HCT116 (cell line): ENCODE measurements around the gene CADPS2. TPM values are rescaled to one million over a fixed set of nuclear protein-coding genes. Genes with fewer than 3 reads are reported as not detected.

Experiments used
- ATAC-seq: fragments of 200-7000 bp; cut with Tn5 transposase; 2 replicates; pipeline ENCODE4 v1.9.1; 2020; ENCODE audit warnings: mild to moderate bottlenecking, moderate library complexity
- BruUV-seq: library from RNA; stranded (reverse); fragments of 400-500 nt; replicated peaks from 2 replicates; lab custom pipeline; 2021; lab: Mats Ljungman, UMichigan
- CTCF ChIA-PET: fragments of 300-600 bp; sonication (Branson Sonifier 250); formaldehyde crosslinking; loops from one replicate; lab custom pipeline; 2021; ENCODE audit warnings: antibody characterized with exemption; lab: Charles Lee
- POLR2A ChIA-PET: fragments of 300-600, 350-600 bp; sonication (Branson Sonifier 250); formaldehyde crosslinking; loops from one replicate; lab custom pipeline; 2021; ENCODE audit warnings: antibody characterized with exemption; lab: Charles Lee
- RAD21 ChIA-PET, 2 experiments: fragments of 300-600 bp; sonication (Branson Sonifier 250); formaldehyde crosslinking; loops; one replicate each; lab custom pipeline; 2023; ENCODE audit warnings: low total read pairs in 2 of 2; ENCODE audit not compliant: uncharacterized antibody in 2 of 2, unreplicated experiment in 2 of 2, low non-redundant PET in 1 of 2; lab: Charles Lee
- DNase-seq: peaks from one replicate; pipeline ENCODE4 v3.0.0-alpha.2; 2010; ENCODE audit warnings: low read depth, low spot score
- H2AFZ ChIP-seq: fragments of 200-600 bp; shearing (Covaris generic), sonication (generic); 2 replicates; pipeline ENCODE4 v1.6.1; 2017; ENCODE audit warnings: low read depth, mixed run types, mixed read lengths, antibody characterized with exemption, low read length; ENCODE audit not compliant: poor library complexity, severe bottlenecking
- H3K27ac ChIP-seq: 2 replicates; pipeline ENCODE4 v1.5.1; 2012; ENCODE audit warnings: low read depth, low read length
- H3K27me3 ChIP-seq: fragments of 200-600 bp; sonication (generic); 2 replicates; pipeline ENCODE4 v1.6.1; 2016; ENCODE audit warnings: mixed run types, low read length, mixed read lengths; ENCODE audit not compliant: insufficient read depth
- H3K36me3 ChIP-seq, 2 experiments: fragments of 200-500 bp in 1 of 2; fragments of 200-600 bp in 1 of 2; sonication (Bioruptor generic) in 1 of 2; sonication (generic) in 1 of 2; 2 replicates each; pipeline versions ENCODE4 v1.5.1 to v1.6.1; 2014 to 2016; ENCODE audit warnings: low read length in 2 of 2, inconsistent platforms in 1 of 2, mixed read lengths in 1 of 2, mixed run types in 1 of 2; ENCODE audit not compliant: insufficient read depth in 2 of 2, control insufficient read depth in 1 of 2
- H3K4me1 ChIP-seq, 2 experiments: fragments of 200-600 bp in 1 of 2; sonication (generic) in 1 of 2; 2 replicates each; pipeline versions ENCODE4 v1.5.1 to v1.6.1; 2012 to 2017; ENCODE audit warnings: low read length in 2 of 2, inconsistent platforms in 1 of 2, mild to moderate bottlenecking in 1 of 2, mixed read lengths in 1 of 2, mixed run types in 1 of 2, moderate library complexity in 1 of 2; ENCODE audit not compliant: insufficient read depth in 2 of 2, control insufficient read depth in 1 of 2
- H3K4me2 ChIP-seq: fragments of 200-600 bp; sonication (generic); 2 replicates; pipeline ENCODE4 v1.6.1; 2017; ENCODE audit warnings: mixed run types, low read length, mixed read lengths
- H3K4me3 ChIP-seq, 2 experiments: fragments of 200-600 bp in 1 of 2; sonication (generic) in 1 of 2; replicated peaks in 1 of 2; 2 replicates each; pipeline ENCODE4 v1.5.1; 2011 to 2016; ENCODE audit warnings: low read length in 2 of 2, control low read depth in 1 of 2, low read depth in 1 of 2, mild to moderate bottlenecking in 1 of 2, mixed read lengths in 1 of 2, mixed run types in 1 of 2
- H3K79me2 ChIP-seq: fragments of 200-600 bp; sonication (generic); 2 replicates; pipeline ENCODE4 v1.6.1; 2017; ENCODE audit warnings: mild to moderate bottlenecking, mixed run types, low read length, moderate library complexity, mixed read lengths; ENCODE audit not compliant: insufficient read depth
- H3K9ac ChIP-seq: fragments of 200-600 bp; sonication (generic); 2 replicates; pipeline ENCODE4 v1.6.1; 2016; ENCODE audit warnings: low read length, mixed read lengths
- H3K9me2 ChIP-seq: fragments of 200-600 bp; sonication (generic), shearing (Covaris generic); 2 replicates; pipeline ENCODE4 v1.6.1; 2017; ENCODE audit warnings: mixed run types, mild to moderate bottlenecking, moderate library complexity; ENCODE audit not compliant: insufficient read depth
- H3K9me3 ChIP-seq, 2 experiments: fragments of 200-500 bp in 1 of 2; fragments of 200-600 bp in 1 of 2; sonication (Bioruptor generic) in 1 of 2; sonication (generic) in 1 of 2; 2 replicates each; pipeline ENCODE4 v1.6.1; 2014 to 2017; ENCODE audit warnings: low read length in 2 of 2, mixed read lengths in 2 of 2, inconsistent platforms in 1 of 2, low read depth in 1 of 2, mild to moderate bottlenecking in 1 of 2, mixed run types in 1 of 2, moderate library complexity in 1 of 2; ENCODE audit not compliant: control insufficient read depth in 1 of 2, insufficient read depth in 1 of 2
- H4K20me1 ChIP-seq: fragments of 200-600 bp; sonication (generic), shearing (Covaris generic); 2 replicates; pipeline ENCODE4 v1.6.1; 2017; ENCODE audit warnings: mixed run types, mild to moderate bottlenecking, moderate library complexity; ENCODE audit not compliant: insufficient read depth
- ATF3 ChIP-seq: IDR thresholded peaks from 2 replicates; pipeline ENCODE4 v1.6.1; 2012
- CBX3 ChIP-seq: IDR thresholded peaks from 2 replicates; pipeline ENCODE4 v1.6.1; 2012; ENCODE audit warnings: low read depth
- CEBPB ChIP-seq: IDR thresholded peaks from 2 replicates; pipeline ENCODE4 v1.6.1; 2012; ENCODE audit warnings: low read depth
- CTCF ChIP-seq, 3 experiments: fragments of 200-600 bp in 1 of 3; sonication (generic) in 1 of 3; IDR thresholded peaks in 2 of 3; conservative IDR thresholded peaks in 1 of 3; 2 replicates each; pipeline ENCODE4 v1.5.1; 2012 to 2017; ENCODE audit warnings: low read depth in 2 of 3, low read length in 2 of 3, antibody characterized with exemption in 1 of 3, borderline replicate concordance in 1 of 3, control low read depth in 1 of 3, mild to moderate bottlenecking in 1 of 3, mixed read lengths in 1 of 3, mixed run types in 1 of 3, moderate library complexity in 1 of 3; ENCODE audit not compliant: insufficient read depth in 1 of 3
- FOSL1 ChIP-seq: IDR thresholded peaks from 2 replicates; pipeline ENCODE4 v1.6.1; 2012; ENCODE audit warnings: low read depth
- JUND ChIP-seq: IDR thresholded peaks from 2 replicates; pipeline ENCODE4 v1.6.1; 2012
- RAD21 ChIP-seq: IDR thresholded peaks from 2 replicates; pipeline ENCODE4 v1.6.1; 2012; ENCODE audit warnings: low read depth, mild to moderate bottlenecking
- SIN3A ChIP-seq: IDR thresholded peaks from 2 replicates; pipeline ENCODE4 v1.6.1; 2012; ENCODE audit warnings: low read depth
- SRF ChIP-seq: IDR thresholded peaks from 2 replicates; pipeline ENCODE4 v1.6.1; 2012; ENCODE audit warnings: low read depth
- ZBTB33 ChIP-seq: IDR thresholded peaks from 2 replicates; pipeline ENCODE4 v1.6.1; 2011; ENCODE audit warnings: mild to moderate bottlenecking, low read length, moderate library complexity; ENCODE audit not compliant: insufficient replicate concordance; ENCODE audit errors: extremely low read depth
- ZFX ChIP-seq: fragments of 450-650 bp; IDR thresholded peaks from 2 replicates; pipeline ENCODE4 v1.6.1; 2017
- ZNF274 ChIP-seq: fragments of 200-500 bp; sonication (Bioruptor generic); IDR thresholded peaks from 2 replicates; pipeline ENCODE4 v1.6.1; 2014; ENCODE audit warnings: mild to moderate bottlenecking, low read depth, low read length, inconsistent platforms
- intact Hi-C: fragments of 100-400 bp; cut with micrococcal nuclease; formaldehyde crosslinking; loops from 2 replicates; pipeline ENCODE4 v1.10.0; 2022
- total RNA-seq: library from RNA; stranded (reverse); gene quantifications from one replicate; pipeline ENCODE4 v1.2.1, GENCODE V29; 2021; ENCODE audit not compliant: unreplicated experiment

CADPS2 gene
- total RNA-seq, 1 experiment from 2014 or later: 7.5 TPM

- Histone ChIP-seq H4K20me1 (no peaks in the 10 kb centered on the region), H3K36me3 (no peaks in the 10 kb centered on the region), H3K27ac (no peak overlapping the region), H2AFZ (no peak overlapping the region), H3K9ac (no peak overlapping the region), H3K4me2 (no peak overlapping the region), H3K4me3 (no peak overlapping the region), H3K9me3 (no peaks in the 10 kb centered on the region)
- CTCF ChIA-PET: no interaction called here
- POLR2A ChIA-PET: no interaction called here
- no peak for ATAC-seq
- intact Hi-C loops: loop anchor here (10.0 kb wide), 1 partner anchor 649 kb away; no protein-coding TSS in a partner anchor
- RAD21 ChIA-PET: no interaction called here
- BruUV-seq: no TSS peak
- TF ChIP-seq RAD21: no peak
- no peak for TF ChIP-seq ZFX
- no peak for TF ChIP-seq ATF3
- TF ChIP-seq CTCF (IDR thresholded peaks at IDR 0.05 in 2 of 3, conservative IDR thresholded peaks at IDR 0.05 in 1 of 3; ENCODE audit: borderline replicate concordance in 1 of 3, insufficient read depth in 1 of 3, low read depth in 2 of 3, low read length in 2 of 3): no peak
- no peak for TF ChIP-seq SRF
- TF ChIP-seq SIN3A: no peak
- TF ChIP-seq, all 23 proteins: peak for 0
- Histone ChIP-seq H3K9me2 (no peaks in the 10 kb centered on the region), H3K79me2 (no peaks in the 10 kb centered on the region), H3K4me1 (peaks cover 5 to 21% of the 10 kb centered on the region in 2 experiments; a peak in 3 of 4 replicates), H3K27me3 (no peaks in the 10 kb centered on the region)
- DNase-seq: no peak
These were observed 2.1 kb downstream of the CADPS2 start for GRCh38 chr7:122884186-122884585.

- no peak overlapping the region for H2AFZ ChIP-seq
- POLR2A ChIA-PET: no interaction called here
- CTCF ChIA-PET: no interaction called here
- H3K27ac ChIP-seq: no peak overlapping the region
- RAD21 ChIA-PET: no interaction called here
- H3K4me1 ChIP-seq: peaks cover 5 to 21% of the 10 kb centered on the region in 2 experiments; a peak in 3 of 4 replicates
- no peaks in the 10 kb centered on the region for H3K9me2 ChIP-seq
- no peak overlapping the region for H3K9ac ChIP-seq
- BruUV-seq: no TSS peak
- TF ChIP-seq ZBTB33 (no peak), ATF3 (no peak), ZNF274 (no peak), ZFX (no peak), FOSL1 (no peak), CEBPB (no peak), CTCF (IDR thresholded peaks at IDR 0.05 in 2 of 3, conservative IDR thresholded peaks at IDR 0.05 in 1 of 3; ENCODE audit: borderline replicate concordance in 1 of 3, insufficient read depth in 1 of 3, low read depth in 2 of 3, low read length in 2 of 3) (no peak), JUND (no peak), RAD21 (no peak), CBX3 (no peak)
- intact Hi-C loops: loop anchor here (10.0 kb wide), 1 partner anchor 648 kb away; no protein-coding TSS in a partner anchor
- H3K4me3 ChIP-seq: no peak overlapping the region
- H4K20me1 ChIP-seq: no peaks in the 10 kb centered on the region
- H3K36me3 ChIP-seq: no peaks in the 10 kb centered on the region
- no peaks in the 10 kb centered on the region for H3K9me3 ChIP-seq
- no peaks in the 10 kb centered on the region for H3K79me2 ChIP-seq
- H3K4me2 ChIP-seq: no peak overlapping the region
- ATAC-seq (no peak), DNase-seq (no peak)
- H3K27me3 ChIP-seq: no peaks in the 10 kb centered on the region
These were observed 3.1 kb downstream of the CADPS2 start for GRCh38 chr7:122883049-122883680.
